ENCODE measurements around the gene ATP6V0D1.
"Not testable (repeated sequence)": the region's sequence is repeated elsewhere in the genome, so short reads cannot be mapped to it uniquely, and the experiment has no call there.

ATP6V0D1 gene

DNA sequence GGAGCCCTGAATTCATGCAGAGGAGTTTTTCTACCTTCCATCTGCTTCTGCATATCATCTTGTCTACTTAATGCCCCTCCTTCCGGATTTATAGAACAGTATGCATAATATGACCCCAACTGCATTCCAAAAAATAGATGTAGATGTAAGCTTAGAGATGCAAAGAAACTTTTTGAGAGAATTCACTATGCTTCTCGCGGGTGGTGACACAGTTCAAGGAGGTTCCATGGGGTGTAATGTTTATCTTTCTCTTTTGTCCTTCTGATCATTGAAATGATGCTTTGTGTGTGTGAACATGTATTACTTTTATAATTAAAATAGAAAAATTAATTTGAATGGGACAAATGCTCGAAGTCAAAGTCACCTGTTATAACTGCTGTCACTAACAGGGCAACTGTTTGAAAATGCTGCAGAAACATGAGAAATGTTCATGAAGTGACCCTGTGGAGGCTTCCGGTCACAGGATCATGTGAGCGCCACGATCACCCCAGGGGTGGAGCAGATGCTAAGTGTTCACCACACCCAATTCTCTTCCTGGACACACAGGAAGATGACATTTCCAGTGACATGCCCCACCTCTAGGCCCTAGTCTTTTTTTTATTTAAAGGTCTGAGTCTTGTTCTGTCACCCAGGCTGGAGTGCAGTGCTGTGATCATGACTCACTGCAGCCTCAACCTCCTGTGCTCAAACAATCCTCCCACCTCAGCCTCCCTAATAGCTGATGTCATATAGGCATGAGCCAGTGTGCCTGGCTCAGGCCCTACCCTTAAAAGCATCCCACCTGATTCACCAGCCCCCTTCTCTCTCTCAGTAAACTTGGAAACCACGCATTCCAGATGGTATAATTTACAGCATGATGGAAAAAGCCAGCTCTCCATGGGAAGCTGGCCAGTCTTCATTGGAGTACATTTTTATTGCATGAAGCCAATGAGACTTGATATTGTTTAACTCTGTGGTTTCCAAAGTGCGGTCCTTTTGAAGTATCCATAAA is 23.4 kb upstream of the ATP6V0D1 start:
- DNase-seq: peak in 1 of 56 donors; percentile 10

DNA sequence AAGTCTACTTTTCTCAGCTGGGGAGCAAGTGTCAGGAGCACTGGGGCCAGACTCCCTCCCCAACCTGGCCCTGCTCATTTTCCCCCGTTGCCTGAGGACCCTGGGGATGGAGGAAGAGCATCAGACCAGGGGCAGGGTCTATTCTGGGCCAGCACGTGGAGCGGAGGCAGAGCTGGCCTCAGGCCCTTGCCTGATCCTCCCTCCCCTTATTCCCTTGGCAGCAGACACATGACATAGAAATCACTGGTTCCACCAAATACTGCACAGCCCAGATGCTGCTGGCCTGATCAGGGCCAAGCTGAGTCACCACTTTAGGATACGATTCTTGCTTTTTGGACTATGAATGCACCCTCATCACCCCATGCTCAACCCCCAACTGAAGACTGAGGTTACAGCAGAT is 18.1 kb upstream of the ATP6V0D1 start:
- no peak for DNase-seq

DNA sequence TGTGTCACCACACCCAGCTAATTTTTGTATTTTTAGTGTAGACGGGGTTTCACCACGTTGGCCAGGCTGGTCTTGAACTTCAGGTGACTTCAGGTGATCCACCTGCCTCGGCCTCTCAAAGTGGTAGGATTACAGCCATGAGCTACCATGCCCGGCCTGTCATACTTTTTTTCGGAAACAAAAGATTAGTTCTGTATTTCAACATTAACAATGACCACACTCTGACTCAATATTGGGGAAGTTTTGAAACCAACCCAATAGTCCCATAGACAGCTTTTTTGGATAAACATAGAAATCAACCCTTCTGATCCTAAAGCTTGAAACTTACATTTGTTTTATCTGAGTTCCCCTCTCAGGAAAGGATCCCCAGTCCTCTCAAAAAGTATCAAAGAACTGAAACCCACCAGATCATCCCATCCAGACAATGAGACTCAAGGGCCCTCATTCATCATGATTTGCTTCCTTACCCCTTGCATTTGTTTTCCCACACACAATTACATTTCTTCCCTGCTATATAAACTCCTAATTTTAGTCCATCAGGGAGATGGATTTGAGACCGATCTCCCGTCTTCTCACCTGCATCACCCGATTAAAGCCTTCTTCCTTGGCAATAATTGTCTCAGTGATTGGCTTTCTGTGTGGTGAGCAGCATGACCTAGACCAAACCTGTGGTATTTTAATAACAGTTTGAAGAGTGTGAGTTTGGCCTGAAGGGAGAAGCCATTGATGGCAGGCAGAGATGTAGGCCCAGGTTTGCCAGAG is 9.6 kb upstream of the ATP6V0D1 start:
- DNase-seq: no peak

GRCh38 chr16:67489401-67490083 is 8.6 kb upstream of the ATP6V0D1 start:
- DNase-seq: no peak

GRCh38 chr16:67487561-67487960 is 6.6 kb upstream of the ATP6V0D1 start:
- not testable (repeated sequence) for DNase-seq

DNA sequence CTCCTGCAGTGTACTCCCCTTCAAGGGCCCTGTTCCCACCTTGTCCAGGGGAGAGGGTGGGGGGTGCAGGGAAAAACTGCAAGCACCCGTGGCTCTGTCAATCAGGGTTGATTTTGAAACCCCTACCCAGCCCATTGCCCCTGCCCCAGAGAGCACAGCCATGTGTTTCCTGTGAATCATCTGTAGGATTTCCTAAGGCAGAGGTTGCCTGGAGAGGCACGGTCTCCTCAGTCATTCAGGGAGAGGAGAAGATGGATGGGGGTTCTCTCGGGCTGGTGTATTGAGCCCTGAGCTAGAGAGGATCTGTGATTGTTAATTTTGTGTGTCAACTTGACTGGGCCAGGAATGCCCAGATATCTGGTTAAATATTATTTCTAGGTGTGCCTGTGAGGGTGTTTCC is 5.8 kb upstream of the ATP6V0D1 start:
- no peak for DNase-seq

DNA sequence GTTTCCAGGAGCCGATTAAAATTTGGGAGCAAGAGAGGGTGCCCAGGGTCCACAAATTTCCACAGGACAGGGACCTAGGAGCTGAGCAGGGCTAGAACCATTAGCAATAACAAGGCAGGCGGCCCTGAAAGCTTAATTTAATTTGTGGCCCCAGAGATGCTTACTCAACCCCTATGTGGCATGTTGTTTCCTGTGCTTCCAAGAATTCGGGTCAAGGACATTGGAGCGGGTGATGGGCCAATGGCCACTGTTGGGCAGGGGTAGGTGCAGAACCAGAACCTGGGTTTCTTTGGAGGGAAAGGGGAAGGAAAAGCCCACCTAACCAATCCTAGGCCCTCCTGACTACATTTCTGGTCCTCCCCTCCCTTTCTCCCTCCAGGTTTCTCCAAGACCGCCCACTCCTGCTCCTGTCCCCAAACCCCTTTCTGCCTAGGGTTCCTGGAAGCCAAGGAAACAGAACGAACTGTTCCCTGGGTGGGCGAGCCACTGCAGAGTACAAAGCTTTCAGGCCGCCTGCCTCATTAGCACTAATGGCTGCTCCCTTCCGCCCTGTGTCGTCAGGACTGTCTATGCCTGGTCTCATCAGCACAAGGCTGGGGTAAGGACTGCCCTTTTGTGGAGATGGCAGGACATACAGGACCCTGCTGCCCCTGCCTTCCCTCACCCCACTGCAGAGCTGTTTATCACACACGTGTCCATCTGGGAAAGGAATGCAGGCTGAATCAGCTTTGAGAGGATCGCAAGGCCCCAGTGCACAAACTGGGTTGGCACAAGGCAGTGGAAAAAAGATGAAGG is 3.0 kb upstream of the ATP6V0D1 start:
- DNase-seq: no peak

- DNase-seq: no peak
Observed at GRCh38 chr16:67483150-67483549, 2.2 kb upstream of the ATP6V0D1 start, which contains the start of gene AGRP. Gene AGRP, minus strand, starts transcription at chr16:67483547. Its CDS starts 149 bp downstream, at chr16:67483398.

- DNase-seq: no peak
Observed at GRCh38 chr16:67482233-67482924, 1.4 kb upstream of the ATP6V0D1 start.

DNA sequence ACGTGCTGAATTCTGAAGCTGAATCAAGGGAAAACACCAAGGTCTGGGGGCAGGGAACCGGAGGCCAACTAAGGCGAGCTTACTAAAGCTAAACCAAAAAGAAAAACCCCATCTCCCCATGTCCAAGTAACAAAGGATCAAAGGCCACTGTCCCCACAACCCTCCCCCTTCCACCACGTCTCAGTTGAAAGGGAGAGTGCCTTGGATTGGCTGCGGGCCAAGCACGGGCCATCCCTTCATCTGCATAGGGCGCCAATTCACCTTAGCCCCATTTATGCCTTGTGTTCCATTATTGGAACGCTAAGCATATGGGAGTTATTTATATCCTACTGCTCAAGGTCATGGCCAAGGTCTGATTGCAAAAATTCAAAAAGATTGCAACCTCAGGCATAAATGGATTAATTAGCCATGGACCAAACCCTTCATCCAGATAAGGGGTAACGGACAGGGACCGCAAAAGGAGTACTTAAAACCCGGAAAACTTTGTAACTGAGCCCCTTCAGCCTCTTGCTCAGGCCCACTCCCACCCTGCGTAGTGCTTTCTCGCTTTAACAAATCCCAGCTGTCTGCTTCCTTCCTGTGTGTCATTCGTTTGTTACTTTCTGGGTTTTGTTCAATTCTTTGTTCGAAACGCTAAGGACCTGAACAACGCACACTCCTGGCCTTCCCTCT is 740 bp upstream of the ATP6V0D1 start:
- peak in 15 of 56 donors; percentile 25 to 72 (median 48) for DNase-seq

- DNase-seq: no peak
Observed at GRCh38 chr16:67477960-67478554, 2.9 kb downstream of the ATP6V0D1 start.

DNA sequence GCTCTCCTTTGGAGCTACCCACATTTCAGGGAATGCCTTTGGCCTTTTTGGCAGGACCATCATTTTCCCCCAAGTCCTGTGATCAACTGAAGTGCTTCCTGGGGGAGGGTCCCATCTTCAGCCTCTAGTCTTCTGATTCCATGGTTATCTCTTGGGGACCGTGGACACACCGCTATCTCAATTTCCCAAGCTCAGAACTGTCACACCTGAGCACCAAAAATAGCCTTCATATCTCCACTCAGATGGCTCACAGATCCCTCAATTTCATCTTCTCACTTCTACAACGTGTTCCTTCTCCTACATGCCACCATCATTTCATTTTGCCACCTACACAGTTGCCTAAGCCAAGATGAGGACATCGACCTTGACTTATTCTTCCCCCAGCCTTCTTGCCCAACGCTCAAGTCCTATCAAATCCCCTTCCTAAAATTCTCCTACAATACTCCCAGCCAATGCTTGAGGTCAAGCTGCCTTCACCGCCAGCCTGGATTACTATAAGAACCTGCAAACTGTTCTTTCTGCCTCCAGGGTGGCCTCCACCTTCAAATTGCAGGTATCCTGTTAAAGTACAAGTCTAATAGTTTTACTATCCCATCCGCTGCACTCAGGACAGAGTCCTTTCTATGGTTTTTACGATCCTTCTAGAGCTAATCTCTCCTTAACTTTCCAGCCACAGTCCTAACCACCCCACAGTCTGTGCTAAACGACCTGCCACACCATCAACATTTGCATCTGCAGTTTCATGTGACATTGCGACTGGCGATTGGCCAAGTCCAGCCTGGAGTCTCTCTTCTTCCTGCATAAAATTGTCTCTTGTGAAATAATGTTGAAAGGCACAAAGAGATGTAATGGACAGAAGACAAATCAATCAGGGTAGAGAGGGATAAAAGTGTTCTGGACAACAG is 6.2 kb downstream of the ATP6V0D1 start:
- no peak for DNase-seq

DNA sequence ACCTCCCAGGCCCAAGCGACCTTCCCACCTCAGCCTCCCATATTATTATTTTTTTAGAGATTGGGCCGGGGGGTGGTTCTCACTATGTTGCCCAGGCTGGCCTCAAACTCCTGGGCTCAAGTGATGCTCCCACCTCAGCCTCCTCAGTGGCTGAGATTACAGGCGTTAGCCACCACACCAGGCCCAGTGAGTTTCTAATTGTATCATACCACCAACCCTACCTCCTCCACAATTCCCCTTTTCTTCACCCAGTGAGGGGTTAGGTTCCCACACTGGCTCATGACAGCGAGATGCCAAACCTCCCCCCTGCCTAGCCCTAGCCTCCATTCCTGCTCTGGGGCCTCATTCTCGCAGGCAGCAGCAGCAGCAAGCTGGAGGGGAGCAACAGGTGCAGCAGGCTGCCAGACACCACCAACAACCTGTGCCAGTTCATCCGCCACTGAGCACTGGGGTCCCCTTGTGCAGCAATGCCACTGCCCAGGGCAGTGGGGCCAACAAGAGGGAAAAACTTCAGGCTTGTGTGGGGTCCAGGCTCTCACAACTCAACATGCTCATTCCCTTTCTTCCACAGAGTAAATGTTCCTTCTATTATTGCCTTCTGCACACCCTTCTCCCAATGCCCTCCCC is 9.1 kb downstream of the ATP6V0D1 start:
- DNase-seq: no peak

DNA sequence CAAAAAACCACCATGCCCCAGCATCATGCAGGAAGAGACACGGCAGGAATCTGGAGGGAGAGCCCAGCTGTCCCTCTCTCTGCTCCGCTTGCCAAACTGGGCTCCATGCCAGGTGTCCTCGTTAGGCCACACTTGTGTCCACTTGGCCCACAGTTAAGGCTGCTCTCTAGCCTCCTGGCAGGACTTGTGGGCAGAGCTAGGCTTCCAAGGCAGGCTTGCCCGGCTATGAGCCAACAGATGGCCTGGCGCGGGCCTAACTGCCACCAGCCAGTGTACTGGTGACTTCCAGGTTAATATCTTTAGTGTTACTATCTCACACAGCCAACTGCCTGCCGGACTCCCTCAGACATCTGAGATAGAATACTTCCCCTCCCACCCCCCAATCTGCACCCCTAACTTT is 10.6 kb downstream of the ATP6V0D1 start:
- DNase-seq: peak in 55 of 56 donors; percentile 14 to 96 (median 82)

DNA sequence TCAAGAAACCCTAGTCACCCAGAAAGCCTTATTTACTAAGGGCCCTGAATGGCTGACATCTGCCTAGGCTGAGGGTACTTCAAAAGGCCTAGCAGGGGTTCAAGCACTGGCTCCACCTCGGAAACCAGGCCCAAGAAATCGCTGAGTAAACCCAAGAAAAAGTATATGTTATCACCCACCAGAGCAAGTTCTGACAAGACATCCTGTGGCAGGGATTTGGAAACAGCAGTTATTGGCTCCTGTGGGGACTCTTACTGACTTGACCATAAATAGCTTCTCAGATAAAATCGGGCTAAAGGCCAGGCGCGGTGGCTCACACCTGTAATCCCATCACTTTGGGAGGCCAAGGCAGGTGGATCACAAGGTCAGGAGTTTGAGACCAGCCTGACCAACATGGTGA is 12.2 kb downstream of the ATP6V0D1 start:
- no peak for DNase-seq

GRCh38 chr16:67466581-67466980 is 14.4 kb downstream of the ATP6V0D1 start:
- DNase-seq: no peak

GRCh38 chr16:67464565-67464964 is 16.4 kb downstream of the ATP6V0D1 start:
- peak in 21 of 56 donors; percentile 15 to 71 (median 36) for DNase-seq
